Endothelial cell of umbilical vein (primary cell): ENCODE measurements around the gene SHROOM2.

ENCODE experiments used
- CTCF ChIP-seq, 2 donors: IDR thresholded peaks; 1 replicate in 1 of 2; 2 replicates in 1 of 2; pipeline ENCODE4 v1.5.1; 2011; ENCODE audit warnings: low read length in 2 of 2, mild to moderate bottlenecking in 2 of 2, moderate library complexity in 2 of 2, control low read depth in 1 of 2, inconsistent platforms in 1 of 2, low read depth in 1 of 2; ENCODE audit not compliant: insufficient read depth in 1 of 2; ENCODE audit errors: extremely low read depth in 1 of 2
- EZH2 ChIP-seq: IDR thresholded peaks from 2 replicates; pipeline ENCODE4 v1.6.1; 2012; ENCODE audit warnings: borderline replicate concordance, low read depth, mild to moderate bottlenecking, moderate library complexity, low read length, inconsistent platforms; ENCODE audit not compliant: severe bottlenecking
- JUN ChIP-seq: IDR thresholded peaks from 2 replicates; pipeline ENCODE4 v1.6.1; 2011; ENCODE audit warnings: borderline replicate concordance, low read depth; ENCODE audit not compliant: insufficient read length, insufficient read depth
- MYC ChIP-seq: IDR thresholded peaks from one replicate; pipeline ENCODE4 v1.6.1; 2011; ENCODE audit warnings: mild to moderate bottlenecking, low read depth, low read length
- POLR2A ChIP-seq: IDR thresholded peaks from 2 replicates; pipeline ENCODE4 v1.6.1; 2012; ENCODE audit warnings: low read depth, mild to moderate bottlenecking, control low read depth, low read length
- POLR2AphosphoS5 ChIP-seq: IDR thresholded peaks from 2 replicates; pipeline ENCODE4 v1.6.1; 2012; ENCODE audit warnings: low read depth, mild to moderate bottlenecking, control low read depth, low read length, moderate library complexity; ENCODE audit not compliant: insufficient read depth
- TF ChIP-seq, protein P1 (sequence below): IDR thresholded peaks from 2 replicates; pipeline ENCODE4 v1.6.1; 2011; ENCODE audit not compliant: insufficient read depth, insufficient read length

DNA sequence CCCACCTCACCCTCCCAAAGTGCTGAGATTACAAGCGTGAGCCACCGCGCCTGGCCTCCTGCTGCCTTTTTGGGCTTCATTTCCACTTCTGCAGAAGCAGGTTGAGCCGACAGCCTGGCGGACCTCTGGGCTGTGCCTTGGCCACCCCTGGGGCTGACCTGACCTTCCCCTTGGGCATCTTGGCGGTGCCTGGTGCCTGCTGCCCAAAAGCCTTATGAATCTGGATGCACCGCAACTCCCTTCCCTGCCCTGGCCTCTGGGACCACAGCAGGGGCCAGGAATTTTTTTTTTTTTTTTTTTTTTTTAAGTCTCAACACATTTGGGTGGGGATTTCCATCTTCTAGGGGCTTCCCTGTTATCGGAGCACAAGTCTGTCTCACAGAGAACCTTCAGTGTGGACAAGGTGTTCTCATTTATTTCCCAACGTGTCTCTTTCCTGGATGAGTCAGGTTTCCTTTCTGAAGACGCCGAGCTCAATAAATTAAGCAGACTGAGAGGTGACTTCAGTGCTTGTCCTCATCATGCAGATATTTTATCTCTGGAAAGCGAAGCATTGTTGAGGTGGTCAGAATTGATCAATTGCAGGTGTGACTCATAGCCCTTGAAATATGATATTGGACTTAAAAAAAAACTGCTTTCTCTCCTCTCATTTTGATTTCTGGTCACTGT is 79.7 kb downstream of the SHROOM2 start:
- no peak for TF ChIP-seq POLR2A
- no peak for TF ChIP-seq CTCF (IDR thresholded peaks at IDR 0.05; ENCODE audit: extremely low read depth in 1 of 2, insufficient read depth in 1 of 2, low read depth in 1 of 2, low read length in 2 of 2)
- TF ChIP-seq JUN = peak; percentile 57
- TF ChIP-seq EZH2 = no peak
- TF ChIP-seq POLR2AphosphoS5 = no peak
- TF ChIP-seq, protein P1, sequence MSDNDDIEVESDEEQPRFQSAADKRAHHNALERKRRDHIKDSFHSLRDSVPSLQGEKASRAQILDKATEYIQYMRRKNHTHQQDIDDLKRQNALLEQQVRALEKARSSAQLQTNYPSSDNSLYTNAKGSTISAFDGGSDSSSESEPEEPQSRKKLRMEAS = no peak
- TF ChIP-seq MYC = no peak
